ENCODE results near the gene DRC1.

GRCh38 chr2:26465266-26465925 is 63.7 kb downstream of the DRC1 start:
- no peak for TF ChIP-seq CTCF (IDR thresholded peaks at IDR 0.05)
- TF ChIP-seq POLR2A (IDR thresholded peaks at IDR 0.05): no peak
- no peak for TF ChIP-seq POLR2AphosphoS5 (IDR thresholded peaks at IDR 0.05; ENCODE audit: insufficient read depth in 1 of 2, low read depth in 1 of 2)

Data from vagina (tissue), 2 donors.